Erythroblast (primary cell): ENCODE measurements around the gene PIGP.

Experiments used
- GATA1 ChIP-seq: IDR thresholded peaks from 2 replicates; pipeline ENCODE4 v1.6.1; 2011; ENCODE audit warnings: low read depth, mild to moderate bottlenecking, control low read depth, low read length, moderate library complexity
- POLR2A ChIP-seq: IDR thresholded peaks from 2 replicates; pipeline ENCODE4 v1.6.1; 2011; ENCODE audit warnings: mild to moderate bottlenecking, low read length

DNA sequence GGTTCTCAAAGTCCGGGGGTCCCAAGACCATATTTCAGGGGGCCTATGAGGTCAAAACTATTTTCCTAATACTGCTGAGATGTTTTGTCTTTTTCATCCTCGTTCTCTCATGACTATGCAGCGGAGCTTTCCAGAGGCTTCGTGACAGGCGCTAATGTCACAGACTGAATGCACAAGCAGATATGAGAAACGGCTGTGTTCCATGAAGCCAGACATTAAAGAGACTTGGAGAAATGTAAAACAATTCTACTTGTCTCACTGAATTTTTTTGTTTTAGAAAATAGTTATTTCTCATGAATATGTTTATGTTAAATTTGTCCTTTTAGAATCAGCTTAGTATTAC, 10.3 kb downstream of the PIGP start:
- no peak for TF ChIP-seq POLR2A
- no peak for TF ChIP-seq GATA1
